GM18499 (cell line): ENCODE measurements around the gene NELFB.

Experiments
- ATAC-seq: cut with Tn5 transposase; IDR thresholded peaks from one replicate; pipeline ENCODE4 v1.9.1; 2021; ENCODE audit warnings: moderate number of reproducible peaks; ENCODE audit not compliant: insufficient read depth, unreplicated experiment

NELFB gene

DNA sequence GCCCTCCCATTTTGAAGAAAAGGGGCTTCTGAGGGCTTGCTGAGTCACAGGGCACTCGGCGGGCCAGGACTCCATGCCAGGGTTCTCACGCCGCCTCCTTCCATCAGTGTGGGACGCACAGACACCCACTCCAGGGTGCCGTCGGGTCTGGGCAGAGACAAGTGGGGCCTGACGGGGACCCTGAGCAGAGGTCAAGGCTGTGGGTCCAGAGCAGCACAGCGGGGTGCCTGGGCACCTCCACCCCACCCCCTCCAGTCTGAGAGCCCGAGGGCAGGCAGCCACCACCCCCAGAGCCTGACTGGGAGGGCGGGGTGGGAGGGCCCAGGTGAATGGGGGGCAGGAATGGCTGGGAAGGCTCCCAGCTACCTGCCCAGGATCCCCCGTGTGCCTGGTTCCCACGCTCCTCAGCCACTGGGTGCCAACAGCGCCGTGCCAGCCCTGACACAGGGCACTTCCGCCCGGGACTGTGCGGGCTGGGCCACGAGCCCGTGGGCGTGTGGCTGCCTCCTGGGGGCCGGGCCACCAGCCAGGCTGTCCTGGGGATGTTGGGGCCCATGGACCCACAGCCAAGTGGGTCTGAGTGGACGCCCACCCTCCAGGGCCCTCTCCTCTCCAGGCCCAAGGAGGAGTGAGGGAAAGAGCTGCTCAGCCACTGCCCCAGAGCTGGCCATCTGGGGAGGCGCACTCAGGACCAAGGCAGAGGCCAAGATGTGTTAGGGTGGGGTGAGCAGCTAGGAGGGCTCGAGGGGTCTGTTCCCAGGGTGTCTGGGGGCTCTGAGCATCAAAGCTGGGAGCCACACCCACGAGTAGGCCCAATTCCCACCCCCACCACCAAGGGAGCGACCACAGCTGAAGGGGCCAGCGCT lies 57.1 kb downstream of the NELFB start:
- ATAC-seq, result no peak

DNA sequence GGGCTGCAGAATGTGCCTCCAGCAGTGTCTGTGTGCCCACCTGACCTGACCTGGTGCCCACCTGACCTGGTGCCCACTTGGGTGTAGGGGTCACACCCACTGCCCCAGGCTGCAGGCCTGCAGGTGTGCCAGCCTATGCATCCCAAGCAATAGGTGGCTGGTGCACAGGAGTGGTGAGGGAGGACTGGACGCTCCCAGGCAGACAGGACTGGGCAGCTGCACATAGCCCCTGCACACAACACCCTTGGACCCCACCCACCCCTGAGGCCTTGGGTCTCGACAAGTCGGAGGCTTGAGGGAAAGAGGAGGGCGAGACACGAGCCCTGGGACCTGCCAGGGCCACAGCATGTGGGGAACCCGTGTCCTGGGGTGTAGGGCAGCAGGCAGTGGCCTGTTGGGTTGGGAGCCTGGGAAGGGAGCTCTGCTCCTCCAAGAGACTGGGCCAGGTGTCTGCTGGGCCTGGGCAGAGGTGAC lies 57.8 kb downstream of the NELFB start:
- ATAC-seq, result no peak

- no peak for ATAC-seq
Observed at GRCh38 chr9:137313326-137313936, 58.3 kb downstream of the NELFB start.

- no peak for ATAC-seq
Observed at GRCh38 chr9:137313956-137314560, 58.9 kb downstream of the NELFB start.

DNA sequence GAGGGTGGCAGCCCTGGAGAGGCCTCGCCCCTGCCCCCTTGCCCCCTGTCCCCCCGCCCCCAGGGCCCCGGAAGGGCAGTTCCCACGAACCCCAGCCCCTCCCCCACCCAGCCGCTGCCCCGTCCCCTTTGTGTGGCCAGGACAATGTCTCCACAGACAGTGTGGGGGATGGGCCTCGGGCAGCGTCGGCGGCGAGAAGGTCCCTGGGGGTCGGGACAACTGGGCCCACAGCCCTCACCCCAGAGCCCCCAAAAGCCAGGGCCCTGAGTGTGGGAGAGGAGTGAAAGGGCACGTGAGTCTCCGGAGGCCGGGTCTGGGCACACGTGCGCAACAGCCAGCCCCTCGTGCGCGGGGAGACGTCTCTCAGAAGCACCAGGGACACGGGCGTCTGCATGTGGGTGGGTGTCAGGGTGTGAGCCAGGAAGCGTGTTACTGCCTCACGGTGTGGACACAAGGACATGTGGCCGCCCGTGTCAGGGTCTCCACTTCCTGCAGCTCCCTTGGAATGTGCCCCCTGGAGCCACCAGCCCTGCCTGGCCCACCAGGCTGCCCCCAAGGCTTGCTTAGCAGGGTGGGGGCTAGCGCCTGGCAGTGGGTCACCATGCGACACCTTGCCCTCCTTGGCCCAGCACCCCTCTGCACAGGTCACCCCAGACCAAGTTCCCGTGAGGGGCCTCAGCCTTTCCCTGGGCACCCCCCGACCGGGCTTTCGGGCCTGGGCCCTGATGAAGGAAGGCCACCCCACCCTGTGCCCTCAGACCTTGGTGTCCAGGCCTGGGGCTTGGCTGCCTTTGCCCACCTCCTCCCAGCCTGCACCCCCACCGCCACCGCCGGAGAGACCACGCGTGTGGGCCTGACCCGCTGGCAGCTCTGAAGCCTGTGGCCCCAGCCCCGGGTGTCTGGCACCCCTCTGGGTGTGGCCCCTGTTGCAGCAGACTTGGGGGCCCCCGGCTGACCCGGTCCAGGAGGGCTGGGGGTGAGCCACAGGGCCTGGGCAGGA lies 59.7 kb downstream of the NELFB start:
- no peak for ATAC-seq

DNA sequence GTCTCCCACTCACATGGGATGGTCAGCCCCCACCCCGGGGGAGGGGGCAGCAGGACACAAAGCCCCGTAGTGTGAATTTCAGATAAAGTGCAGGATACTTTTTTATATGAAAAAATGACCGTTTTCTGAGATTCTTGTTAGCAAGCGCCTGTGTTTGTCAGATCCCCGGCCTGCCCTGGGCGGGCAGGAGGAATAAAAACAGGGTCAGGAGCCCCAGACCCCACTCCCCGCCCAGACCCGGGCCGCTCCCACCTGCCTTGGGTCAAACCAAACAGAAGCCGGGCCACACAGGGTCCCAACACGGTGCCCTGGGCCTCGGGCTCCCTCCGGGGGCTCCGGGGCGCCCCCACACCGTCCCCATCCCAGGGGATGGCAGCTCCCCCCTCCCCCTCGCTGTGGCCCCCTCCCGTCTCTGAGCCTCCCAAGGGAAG lies 60.5 kb downstream of the NELFB start:
- no peak for ATAC-seq

GRCh38 chr9:137316012-137316981 lies 61.2 kb downstream of the NELFB start:
- ATAC-seq, result no peak

GRCh38 chr9:137317021-137317717 lies 62.0 kb downstream of the NELFB start:
- no peak for ATAC-seq

- ATAC-seq, result no peak
Observed at GRCh38 chr9:137317718-137318511, 62.8 kb downstream of the NELFB start.

GRCh38 chr9:137318602-137319001 lies 63.5 kb downstream of the NELFB start:
- no peak for ATAC-seq

DNA sequence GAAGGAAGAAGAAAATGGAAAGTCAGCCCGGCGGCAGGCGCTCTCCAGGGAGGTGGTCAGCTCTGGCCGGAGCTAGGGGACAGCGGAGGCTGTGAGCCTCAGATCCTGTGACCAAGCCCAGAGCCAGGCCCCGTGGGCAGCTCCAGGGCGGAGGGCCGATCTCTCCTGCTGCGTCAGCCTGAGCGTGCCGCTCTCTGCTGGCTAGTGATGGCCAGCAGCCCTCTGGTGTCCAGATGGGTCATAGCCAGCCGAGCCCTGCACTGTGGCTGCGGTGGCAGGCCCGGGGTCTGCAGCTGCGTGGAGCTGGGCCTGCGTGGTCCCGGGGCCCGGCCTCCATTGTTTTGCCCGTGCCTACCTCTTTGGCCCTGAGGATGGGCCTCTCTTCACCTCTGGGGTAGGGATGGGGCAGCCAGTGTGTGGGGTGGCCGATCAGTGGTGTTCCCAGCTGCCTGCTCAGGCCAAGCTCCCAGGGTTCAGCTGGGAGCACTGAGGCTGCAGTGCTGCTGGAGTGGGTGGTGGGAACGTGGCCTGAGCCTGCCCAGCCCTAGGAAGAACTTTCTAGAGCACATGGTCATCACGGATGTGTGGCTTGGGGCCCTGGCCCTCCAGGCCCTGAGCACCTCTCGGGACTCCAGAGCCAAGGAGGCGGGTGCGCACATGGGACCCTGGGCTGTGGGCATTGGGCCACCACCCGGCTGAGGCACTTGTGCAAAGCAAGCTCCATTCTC lies 64.0 kb downstream of the NELFB start:
- no peak for ATAC-seq

DNA sequence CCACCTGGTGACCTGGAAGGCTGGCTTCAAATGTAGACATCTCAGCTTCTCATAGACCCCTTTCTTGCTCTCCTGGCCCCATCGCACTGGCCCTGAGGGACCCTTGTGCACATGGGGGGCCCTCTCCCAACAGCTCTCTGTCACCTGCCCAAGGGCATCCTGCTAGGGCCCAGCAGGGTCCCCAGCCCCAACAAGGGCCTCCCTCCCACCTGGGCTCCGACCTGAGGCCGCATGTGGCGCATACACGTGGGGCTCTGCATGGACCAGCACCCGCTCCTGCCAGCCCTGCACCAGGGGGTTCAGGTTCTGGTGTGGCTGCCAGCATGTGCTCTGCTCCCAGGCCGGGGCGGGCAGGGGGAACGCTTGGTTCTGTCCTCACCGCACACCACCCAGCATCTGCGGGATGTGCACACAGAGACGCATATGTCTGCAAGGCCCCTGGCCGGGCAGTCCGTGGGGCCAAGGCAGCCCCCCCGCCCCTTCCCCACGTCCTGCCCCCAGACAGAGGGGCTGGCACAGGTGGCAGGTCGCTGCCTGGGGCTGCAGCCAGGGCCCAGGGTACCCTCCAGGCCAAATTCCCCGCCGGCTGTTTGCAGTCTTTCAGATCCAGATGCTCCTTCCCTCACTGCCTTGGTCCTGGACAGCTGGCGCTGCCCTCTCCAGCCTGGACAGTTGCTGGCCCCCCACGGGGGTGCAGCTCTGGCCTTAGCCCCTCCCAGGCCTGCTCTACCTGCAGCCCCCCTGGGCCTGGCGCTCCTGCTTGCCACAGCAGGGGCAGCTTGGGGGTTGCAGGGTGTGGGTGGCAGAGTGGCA lies 64.8 kb downstream of the NELFB start:
- ATAC-seq, result no peak

GRCh38 chr9:137320555-137321384 lies 65.6 kb downstream of the NELFB start:
- no peak for ATAC-seq

DNA sequence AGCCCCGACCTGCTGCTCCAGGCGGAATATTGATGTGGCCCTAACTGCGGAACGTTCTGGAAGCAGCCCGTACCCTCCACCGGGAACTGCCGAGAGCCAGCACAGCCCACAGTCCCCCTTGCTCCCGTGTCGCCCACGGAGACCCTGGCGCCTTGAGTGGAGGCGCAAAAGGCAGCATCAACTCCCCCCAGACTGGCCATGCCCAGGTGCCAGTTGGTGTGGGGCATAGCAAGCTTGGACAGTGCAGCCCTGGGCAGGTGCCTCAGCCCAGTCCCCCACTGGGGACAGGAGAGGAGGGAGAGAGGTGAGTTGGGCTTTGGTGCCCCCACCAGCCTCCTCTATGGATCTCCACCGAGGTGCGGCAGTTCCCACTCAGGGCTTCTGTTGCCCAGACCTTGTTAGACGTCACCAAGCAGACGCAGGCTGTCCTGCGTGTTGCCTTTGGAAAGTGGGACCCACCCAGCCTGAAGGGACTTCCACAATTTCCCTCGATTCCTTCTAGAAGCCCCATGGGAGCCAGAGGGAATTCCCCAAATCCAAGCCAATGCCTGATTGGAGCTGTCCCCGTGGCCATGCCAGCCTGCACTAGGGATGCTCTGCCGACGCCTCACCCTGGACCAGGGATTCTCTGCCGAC lies 66.7 kb downstream of the NELFB start:
- no peak for ATAC-seq
